ENCODE measurements around the gene DYNC2I2.
"Not testable (repeated sequence)": the region's sequence is repeated elsewhere in the genome, so short reads cannot be mapped to it uniquely, and the experiment has no call there.

DYNC2I2 gene

DNA sequence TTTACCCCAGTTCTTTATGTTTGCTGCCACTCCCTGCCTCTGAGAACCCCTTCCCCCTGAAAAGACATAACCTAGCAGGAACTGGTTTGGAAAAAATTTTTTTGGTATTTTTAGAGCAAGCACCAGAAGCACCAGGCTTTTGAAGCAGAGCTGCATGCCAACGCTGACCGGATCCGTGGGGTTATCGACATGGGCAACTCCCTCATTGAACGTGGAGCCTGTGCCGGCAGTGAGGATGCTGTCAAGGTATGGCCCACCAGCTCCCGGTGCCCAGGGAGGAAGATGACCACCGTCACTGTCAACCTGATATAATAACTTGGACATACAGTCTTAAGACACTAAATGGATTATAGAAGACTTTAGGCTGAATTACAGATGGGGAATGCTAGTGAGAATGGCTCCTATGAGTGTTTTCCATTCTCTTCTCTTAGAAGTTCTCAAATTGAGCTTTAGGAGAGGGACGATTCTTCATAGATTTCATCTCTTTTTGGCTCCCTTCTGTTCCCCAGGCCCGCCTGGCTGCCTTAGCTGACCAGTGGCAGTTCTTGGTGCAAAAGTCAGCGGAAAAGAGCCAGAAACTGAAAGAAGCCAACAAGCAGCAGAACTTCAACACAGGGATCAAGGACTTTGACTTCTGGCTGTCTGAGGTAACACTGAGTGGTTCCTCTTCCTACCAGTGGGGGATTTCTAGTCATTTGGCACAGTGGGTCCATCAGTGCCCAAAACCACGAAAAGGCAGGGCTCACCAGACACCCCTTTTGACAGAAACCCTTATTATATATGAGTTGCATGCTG, 44.9 kb downstream of the DYNC2I2 start:
- FAIRE-seq: no peak

DNA sequence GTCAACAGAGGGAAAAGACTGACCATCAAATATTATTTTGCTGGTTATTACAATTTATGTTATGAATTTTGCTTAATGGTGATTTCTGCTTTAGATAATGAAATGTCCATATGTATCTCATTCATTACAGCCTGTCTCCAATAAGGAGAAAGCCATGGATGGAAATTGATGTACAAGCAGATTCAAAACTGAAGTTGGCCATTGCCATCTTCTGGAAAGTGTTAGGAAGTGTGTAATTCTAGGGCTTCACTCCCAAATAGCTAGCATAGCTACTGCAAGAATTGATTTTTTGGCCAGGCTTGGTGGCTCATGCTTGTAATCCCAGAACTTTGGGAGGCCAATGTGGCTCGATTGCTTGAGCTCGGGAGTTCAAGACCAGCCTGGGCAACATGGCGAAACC, 45.8 kb downstream of the DYNC2I2 start:
- FAIRE-seq: no peak

DNA sequence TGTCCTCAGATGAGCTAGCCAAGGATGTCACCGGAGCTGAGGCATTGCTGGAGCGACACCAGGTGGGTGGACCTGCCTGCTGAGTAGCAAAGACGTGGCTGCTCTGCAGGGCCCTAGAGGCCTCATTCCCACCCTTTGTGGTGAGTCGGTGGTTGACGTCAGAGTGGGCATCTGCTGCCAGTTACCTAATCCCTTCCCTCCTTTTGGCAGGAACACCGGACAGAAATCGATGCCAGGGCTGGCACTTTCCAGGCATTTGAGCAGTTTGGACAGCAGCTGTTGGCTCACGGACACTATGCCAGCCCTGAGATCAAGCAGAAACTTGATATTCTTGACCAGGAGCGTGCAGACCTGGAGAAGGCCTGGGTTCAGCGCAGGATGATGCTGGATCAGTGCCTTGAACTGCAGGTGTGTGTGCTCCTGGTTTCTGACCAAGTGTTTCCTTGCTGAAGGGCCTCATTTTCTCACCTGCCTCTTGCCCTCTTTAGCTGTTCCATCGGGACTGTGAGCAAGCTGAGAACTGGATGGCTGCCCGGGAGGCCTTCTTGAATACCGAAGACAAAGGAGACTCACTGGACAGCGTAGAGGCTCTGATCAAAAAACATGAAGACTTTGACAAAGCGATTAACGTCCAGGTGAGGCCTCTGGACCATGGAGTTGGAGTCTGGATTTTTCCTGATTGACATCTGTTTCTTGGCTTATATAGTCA, 48.9 kb downstream of the DYNC2I2 start:
- FAIRE-seq: no peak

DNA sequence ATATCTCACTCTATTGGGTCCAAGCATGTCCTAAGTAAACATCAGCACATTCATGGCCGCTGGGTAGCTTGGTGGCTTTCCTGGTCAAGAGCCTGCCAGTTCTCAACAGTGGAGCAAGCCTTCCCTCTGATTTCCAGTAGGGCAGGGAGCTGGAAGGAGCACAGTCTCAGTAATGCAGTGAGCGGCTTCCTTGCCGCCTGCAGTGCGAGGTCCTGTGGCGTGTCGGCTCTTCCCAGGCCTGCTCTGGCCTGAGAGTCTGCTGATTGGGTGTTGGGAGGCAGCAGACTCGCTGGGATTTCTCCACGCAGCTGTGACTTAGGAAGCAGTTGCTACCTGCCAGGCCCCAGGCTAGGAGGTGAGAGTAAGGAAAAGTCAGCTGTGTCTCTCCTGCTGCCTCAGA, 53.0 kb downstream of the DYNC2I2 start:
- no peak for FAIRE-seq

DNA sequence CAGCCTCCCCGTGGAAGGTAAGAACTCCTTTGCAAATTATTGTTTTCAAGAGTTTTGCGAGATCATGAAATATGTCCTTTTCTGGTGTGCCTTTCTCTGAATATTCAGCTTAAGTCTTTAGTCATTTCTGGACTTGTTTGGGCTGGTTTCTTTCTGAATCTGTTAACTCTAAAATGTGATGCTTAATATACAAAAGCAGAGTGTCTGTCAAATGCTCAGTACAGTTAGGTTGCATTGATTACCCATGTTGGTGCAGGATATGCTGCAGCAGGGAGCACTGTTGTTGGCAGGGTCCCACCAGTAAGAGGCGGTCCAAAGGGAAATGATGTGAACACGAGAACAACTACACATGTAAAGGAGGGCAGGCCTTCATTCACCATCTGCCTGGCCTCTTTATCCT, 56.5 kb downstream of the DYNC2I2 start:
- no peak for FAIRE-seq

DNA sequence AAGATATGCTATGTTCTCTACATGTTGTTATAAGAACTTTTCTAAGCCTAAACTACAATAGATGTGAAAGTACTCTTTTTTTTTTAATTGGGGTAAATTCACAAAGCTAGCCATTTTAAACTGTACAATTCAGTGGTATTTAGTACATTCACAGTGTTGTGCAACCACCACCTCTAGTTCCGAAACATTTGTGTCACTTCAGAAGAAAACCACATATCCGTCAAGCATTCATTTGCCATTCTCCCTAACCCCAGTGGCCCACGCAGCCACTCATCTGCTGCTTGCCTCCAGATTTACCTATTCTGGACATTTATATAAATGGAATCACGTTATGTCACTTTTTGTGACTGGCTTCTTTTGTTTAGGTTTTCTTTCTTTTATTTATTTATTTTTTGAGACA, 61.2 kb downstream of the DYNC2I2 start:
- FAIRE-seq: no peak

DNA sequence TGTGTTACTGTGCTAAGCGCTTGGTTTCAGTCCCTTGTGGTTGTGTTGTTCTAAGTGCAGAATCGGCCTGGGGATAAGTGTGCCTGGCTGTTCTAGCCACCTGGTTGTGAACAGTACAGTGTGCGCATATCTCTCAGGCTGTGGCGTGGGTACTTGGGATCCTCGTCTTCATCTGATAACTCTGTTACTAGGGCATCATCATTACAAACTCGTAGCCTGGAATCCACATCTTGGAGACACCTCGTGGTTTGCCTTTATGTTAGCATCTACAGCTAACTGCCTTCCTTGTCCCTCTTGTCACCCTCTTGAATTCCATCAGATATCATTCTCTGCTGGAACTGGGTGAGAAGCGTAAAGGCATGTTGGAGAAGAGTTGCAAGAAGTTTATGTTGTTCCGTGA, 62.8 kb downstream of the DYNC2I2 start:
- no peak for FAIRE-seq

DNA sequence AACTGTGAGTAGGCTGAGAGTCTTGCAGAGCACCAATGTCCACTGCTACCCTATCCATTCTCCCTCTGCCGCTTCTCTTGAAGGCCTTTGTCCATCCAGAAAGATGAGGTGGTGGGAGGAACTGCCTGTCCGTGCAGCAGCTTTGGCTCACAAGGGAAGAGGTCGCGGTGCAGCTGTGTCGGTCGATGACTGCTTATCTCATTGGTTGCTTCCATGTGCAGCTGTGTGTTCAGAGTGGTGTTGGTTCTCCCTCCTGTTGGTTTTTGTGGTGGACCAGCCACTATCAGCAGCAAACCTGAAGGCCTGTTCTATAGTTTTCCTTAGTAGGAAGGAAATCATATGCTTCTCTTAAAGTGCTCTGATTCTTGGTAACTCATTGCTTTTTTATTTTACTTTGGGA, 63.6 kb downstream of the DYNC2I2 start:
- FAIRE-seq: no peak

DNA sequence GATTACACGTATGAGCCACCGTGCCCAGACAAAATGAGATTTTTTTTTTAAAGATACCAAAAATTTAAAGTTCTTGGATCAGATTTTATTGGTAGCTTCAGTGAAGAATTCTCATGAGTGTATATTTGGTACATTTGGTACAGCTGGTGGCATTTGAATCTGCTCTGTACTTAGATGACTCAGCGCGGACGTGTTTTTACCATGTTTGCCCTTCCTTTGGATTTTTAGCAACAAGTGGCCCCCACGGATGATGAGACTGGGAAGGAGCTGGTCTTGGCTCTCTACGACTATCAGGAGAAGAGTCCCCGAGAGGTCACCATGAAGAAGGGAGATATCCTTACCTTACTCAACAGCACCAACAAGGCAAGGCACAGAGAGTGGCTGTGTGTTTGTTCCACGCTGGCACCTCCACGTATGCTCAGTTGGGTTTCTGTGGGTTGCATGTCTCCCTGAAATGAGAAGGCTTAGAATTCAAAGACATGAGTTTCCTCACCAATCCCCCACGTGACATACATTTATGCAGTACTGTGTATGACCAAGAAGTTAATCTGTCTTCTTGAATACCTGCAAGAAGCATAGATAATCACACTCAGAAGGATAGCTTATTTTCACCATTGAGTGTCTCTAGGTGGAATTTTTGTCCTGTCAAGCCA, 67.9 kb downstream of the DYNC2I2 start:
- FAIRE-seq: no peak

DNA sequence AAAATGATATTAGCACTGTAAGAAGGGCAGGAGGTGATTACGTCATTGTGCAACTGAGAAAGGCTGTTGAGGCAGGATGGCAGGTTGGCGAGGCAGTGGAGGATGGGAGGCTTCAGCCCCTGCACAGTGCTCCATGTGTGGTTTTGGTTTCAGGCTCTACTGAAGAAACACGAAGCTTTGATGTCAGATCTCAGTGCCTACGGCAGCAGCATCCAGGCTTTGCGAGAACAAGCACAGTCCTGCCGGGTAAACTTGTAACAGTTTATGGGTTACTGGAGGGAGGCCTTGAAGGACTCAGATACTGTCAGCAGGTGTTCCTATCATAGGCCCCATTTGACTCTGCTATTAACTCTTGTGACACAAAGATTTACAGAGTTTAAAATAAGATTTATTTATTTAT, 69.2 kb downstream of the DYNC2I2 start:
- FAIRE-seq: no peak

DNA sequence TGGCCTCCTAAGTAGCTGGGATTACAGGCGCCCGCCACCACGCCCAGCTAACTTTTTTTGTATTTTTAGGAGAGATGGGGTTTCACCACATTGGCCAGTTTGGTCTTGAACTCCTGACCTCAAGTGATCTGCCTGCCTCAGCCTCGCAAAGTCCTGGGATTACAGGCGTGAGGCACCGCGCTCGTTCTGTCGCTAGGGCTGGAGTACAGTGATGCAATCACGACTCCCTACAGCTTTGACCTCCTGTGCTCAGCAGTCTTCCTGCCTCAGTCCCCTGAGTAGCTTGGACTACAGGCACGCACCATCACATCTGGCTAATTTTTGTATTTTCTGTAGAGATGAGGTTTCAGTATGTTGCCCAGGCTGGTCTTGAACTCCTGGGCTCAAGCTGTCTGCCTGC, 69.7 kb downstream of the DYNC2I2 start:
- FAIRE-seq: not testable (repeated sequence)

DNA sequence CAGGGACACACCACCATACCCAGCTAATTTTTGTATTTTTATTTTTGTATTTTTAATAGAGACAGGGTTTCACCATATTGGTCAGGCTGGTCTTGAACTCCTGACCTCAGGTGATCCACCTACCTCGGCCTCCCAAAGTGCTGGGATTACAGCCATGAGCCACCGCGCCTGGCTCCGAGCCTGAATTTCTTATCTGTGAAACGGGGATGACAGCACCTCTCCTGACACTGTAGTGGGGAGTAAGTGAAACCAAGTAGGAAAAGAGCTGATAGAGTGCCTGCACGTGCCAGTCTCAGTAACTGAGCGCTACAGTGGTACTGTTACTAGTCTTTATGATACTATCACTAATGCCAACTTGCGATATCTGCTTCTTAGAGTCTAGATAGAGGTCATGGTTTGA, 71.5 kb downstream of the DYNC2I2 start:
- not testable (repeated sequence) for FAIRE-seq

Measured in A204.1 (cell line).